PC-9 (cell line): ENCODE data around the gene CLASP1. TPM values are rescaled to one million over a fixed set of nuclear protein-coding genes. Genes with fewer than 3 reads are reported as not detected.

Source experiments
- BruUV-seq: library from RNA; stranded (reverse); fragments of 400-500 nt; replicated peaks from 2 replicates; lab custom pipeline; 2021; lab: Mats Ljungman, UMichigan
- CTCF ChIA-PET: fragments of 300-600 bp; sonication (Branson Sonifier 250); formaldehyde crosslinking; loops from one replicate; lab custom pipeline; 2022; ENCODE audit warnings: antibody characterized with exemption; lab: Charles Lee
- POLR2A ChIA-PET: fragments of 300-600 bp; sonication (Branson Sonifier 250); formaldehyde crosslinking; loops from one replicate; lab custom pipeline; 2022; ENCODE audit warnings: antibody characterized with exemption; ENCODE audit not compliant: unreplicated experiment; lab: Charles Lee
- DNase-seq, 2 experiments: peaks; one replicate each; pipeline versions ENCODE4 v3.0.0 to v3.0.0-alpha.2; 2015 to 2022; ENCODE audit warnings: mixed read lengths in 1 of 2
- H2AFZ ChIP-seq: fragments of 200-600 bp; sonication (generic); 2 replicates; pipeline ENCODE4 v1.8.1; 2017; ENCODE audit warnings: antibody characterized with exemption
- H3F3A ChIP-seq: fragments of 200-600 bp; sonication (generic); 2 replicates; pipeline ENCODE4 v1.8.1; 2017; ENCODE audit warnings: antibody characterized with exemption, mild to moderate bottlenecking, low read depth; ENCODE audit not compliant: insufficient read depth
- H3K27ac ChIP-seq: fragments of 200-600 bp; sonication (generic); 2 replicates; pipeline ENCODE4 v1.6.1; 2016; ENCODE audit warnings: mixed run types
- H3K27me3 ChIP-seq: fragments of 200-600 bp; sonication (generic); 2 replicates; pipeline ENCODE4 v1.6.1; 2016; ENCODE audit warnings: low read depth, mixed run types; ENCODE audit not compliant: insufficient read depth
- H3K36me3 ChIP-seq: fragments of 200-600 bp; sonication (generic); 2 replicates; pipeline ENCODE4 v1.6.1; 2016; ENCODE audit warnings: low read depth, mixed run types
- H3K4me1 ChIP-seq: fragments of 200-600 bp; sonication (generic); replicated peaks from 2 replicates; pipeline ENCODE4 v1.6.1; 2016; ENCODE audit warnings: mixed run types; ENCODE audit not compliant: insufficient read depth
- H3K4me2 ChIP-seq: fragments of 200-600 bp; sonication (generic); 2 replicates; pipeline ENCODE4 v1.6.1; 2017; ENCODE audit warnings: mixed run types
- H3K4me3 ChIP-seq: fragments of 200-600 bp; sonication (generic); 2 replicates; pipeline ENCODE4 v1.6.1; 2016; ENCODE audit warnings: mixed run types
- H3K79me2 ChIP-seq: fragments of 200-600 bp; sonication (generic); 2 replicates; pipeline ENCODE4 v1.6.1; 2017; ENCODE audit warnings: low read depth, mixed run types
- H3K9me2 ChIP-seq: fragments of 200-600 bp; sonication (generic); 2 replicates; pipeline ENCODE4 v1.8.1; 2017; ENCODE audit warnings: mild to moderate bottlenecking; ENCODE audit not compliant: insufficient read depth
- H3K9me3 ChIP-seq: fragments of 200-600 bp; sonication (generic); 2 replicates; pipeline ENCODE4 v1.8.1; 2016; ENCODE audit warnings: low read depth; ENCODE audit not compliant: insufficient read depth
- H4K20me1 ChIP-seq: fragments of 200-600 bp; sonication (generic); 2 replicates; pipeline ENCODE4 v1.8.1; 2017; ENCODE audit not compliant: insufficient read depth
- EZH2 ChIP-seq: fragments of 200-600 bp; sonication (generic); IDR thresholded peaks from 2 replicates; pipeline ENCODE4 v1.8.0; 2017; ENCODE audit warnings: antibody characterized with exemption, low read depth
- intact Hi-C: fragments of 100-400 bp; cut with micrococcal nuclease; formaldehyde crosslinking; loops from one replicate; pipeline ENCODE4 v1.10.0; 2022; ENCODE audit not compliant: unreplicated experiment
- total RNA-seq: library from RNA; stranded (reverse); gene quantifications from 2 replicates; pipeline ENCODE4 v1.2.3, GENCODE V29; 2021
- TF ChIP-seq, protein P1 (sequence below): fragments of 200-600 bp; sonication (generic); conservative IDR thresholded peaks from 2 replicates; pipeline ENCODE4 v1.6.1; 2017; ENCODE audit warnings: mixed run types, antibody characterized with exemption, mild to moderate bottlenecking, moderate library complexity

CLASP1 gene
- total RNA-seq, 1 experiment from 2014 or later, result 61.8 TPM

DNA sequence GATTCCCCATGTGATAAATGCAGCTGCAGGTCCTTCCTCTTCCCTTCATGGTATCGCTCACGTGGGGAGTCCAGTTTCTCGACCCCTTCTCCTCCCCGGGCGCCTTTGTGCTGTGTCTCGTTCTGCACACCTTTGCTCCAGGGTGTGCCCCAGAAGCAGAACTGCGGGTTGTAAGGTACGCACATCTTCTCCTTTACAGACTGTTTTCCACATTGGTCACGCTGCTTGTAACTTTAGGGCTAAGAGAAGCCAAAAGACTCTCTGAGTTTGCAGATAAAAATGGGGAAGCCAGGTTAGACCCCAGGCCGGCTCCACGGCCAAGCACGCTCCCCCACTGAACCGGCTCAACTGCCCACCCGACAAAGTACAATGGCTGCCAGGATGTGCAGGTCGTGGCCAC, 318.3 kb downstream of the CLASP1 start:
- intact Hi-C loops, result no loop called here
- H3K9me2 ChIP-seq, result no peaks in the 10 kb centered on the region
- no peaks in the 10 kb centered on the region for H3K36me3 ChIP-seq
- H3K4me1 ChIP-seq, result no peaks in the 10 kb centered on the region
- H2AFZ ChIP-seq, result no peak overlapping the region
- H3K9me3 ChIP-seq, result no peaks in the 10 kb centered on the region
- no peak for DNase-seq
- H3K4me3 ChIP-seq, result no peak overlapping the region
- no peaks in the 10 kb centered on the region for H3K79me2 ChIP-seq
- no peaks in the 10 kb centered on the region for H3F3A ChIP-seq
- ChIA-PET POLR2A (no interaction called here), CTCF (no interaction called here)
- H4K20me1 ChIP-seq, result no peaks in the 10 kb centered on the region
- H3K27ac ChIP-seq, result no peak overlapping the region
- BruUV-seq, result no TSS peak
- no peak overlapping the region for H3K4me2 ChIP-seq
- no peaks in the 10 kb centered on the region for H3K27me3 ChIP-seq
- TF ChIP-seq, protein P1, sequence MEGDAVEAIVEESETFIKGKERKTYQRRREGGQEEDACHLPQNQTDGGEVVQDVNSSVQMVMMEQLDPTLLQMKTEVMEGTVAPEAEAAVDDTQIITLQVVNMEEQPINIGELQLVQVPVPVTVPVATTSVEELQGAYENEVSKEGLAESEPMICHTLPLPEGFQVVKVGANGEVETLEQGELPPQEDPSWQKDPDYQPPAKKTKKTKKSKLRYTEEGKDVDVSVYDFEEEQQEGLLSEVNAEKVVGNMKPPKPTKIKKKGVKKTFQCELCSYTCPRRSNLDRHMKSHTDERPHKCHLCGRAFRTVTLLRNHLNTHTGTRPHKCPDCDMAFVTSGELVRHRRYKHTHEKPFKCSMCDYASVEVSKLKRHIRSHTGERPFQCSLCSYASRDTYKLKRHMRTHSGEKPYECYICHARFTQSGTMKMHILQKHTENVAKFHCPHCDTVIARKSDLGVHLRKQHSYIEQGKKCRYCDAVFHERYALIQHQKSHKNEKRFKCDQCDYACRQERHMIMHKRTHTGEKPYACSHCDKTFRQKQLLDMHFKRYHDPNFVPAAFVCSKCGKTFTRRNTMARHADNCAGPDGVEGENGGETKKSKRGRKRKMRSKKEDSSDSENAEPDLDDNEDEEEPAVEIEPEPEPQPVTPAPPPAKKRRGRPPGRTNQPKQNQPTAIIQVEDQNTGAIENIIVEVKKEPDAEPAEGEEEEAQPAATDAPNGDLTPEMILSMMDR, result no peak
- no peak for TF ChIP-seq EZH2

DNA sequence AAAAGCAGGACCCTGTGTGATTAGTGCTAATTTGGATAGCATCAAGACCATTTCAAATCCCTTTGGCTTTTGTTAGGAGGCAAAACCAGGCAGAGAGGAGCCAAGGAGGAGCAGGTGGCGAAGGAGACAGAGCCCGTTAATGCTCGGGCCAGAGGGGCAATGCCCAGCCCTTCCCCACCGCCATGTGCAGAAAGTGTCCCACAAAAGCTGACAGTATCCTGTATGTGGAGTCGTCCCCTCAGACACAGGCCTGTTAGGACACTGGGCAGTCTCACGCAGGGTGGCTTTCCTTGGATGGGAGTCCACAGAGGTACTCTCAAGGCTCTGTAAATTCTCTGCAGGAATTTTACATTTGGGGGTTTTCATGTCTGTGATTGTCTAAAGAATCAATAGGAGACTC, 319.5 kb downstream of the CLASP1 start:
- ChIA-PET CTCF (no interaction called here), POLR2A (no interaction called here)
- DNase-seq, result no peak
- intact Hi-C loops, result no loop called here
- TF ChIP-seq EZH2, result no peak
- TF ChIP-seq, protein P1, result no peak
- Histone ChIP-seq H3K36me3 (no peaks in the 10 kb centered on the region), H3K27me3 (no peaks in the 10 kb centered on the region), H3K4me2 (no peak overlapping the region), H3K27ac (no peak overlapping the region), H3K9me2 (no peaks in the 10 kb centered on the region), H3K4me1 (no peaks in the 10 kb centered on the region), H3K9me3 (no peaks in the 10 kb centered on the region), H4K20me1 (no peaks in the 10 kb centered on the region), H3K79me2 (no peaks in the 10 kb centered on the region), H3F3A (no peaks in the 10 kb centered on the region), H3K4me3 (no peak overlapping the region), H2AFZ (no peak overlapping the region)
- no TSS peak for BruUV-seq

DNA sequence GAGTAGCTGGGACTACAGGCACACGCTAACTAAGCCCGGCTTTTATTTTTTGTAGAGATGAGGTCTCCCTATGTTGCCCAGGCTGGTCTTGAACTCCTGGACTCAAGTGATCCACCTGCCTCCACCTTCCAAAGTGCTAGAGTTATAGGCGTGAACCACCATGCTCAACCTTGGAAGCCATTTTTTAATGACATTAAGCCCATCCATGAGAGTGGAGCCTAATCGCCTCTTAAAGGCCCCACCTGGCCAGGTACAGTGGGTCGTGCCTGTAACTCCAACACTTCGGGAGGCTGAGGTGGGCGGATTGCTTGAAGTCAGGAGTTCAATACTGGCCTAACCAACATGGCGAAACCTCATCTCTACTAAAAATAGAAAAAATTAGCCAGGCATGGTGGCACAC, 322.6 kb downstream of the CLASP1 start:
- TF ChIP-seq EZH2, result no peak
- TF ChIP-seq, protein P1, result no peak
- Histone ChIP-seq H3F3A (no peaks in the 10 kb centered on the region), H4K20me1 (no peaks in the 10 kb centered on the region), H3K4me3 (no peak overlapping the region), H3K9me3 (no peaks in the 10 kb centered on the region), H3K4me2 (no peak overlapping the region), H3K27ac (no peak overlapping the region), H3K4me1 (no peaks in the 10 kb centered on the region), H3K36me3 (no peaks in the 10 kb centered on the region), H3K27me3 (no peaks in the 10 kb centered on the region), H3K79me2 (no peaks in the 10 kb centered on the region), H3K9me2 (no peaks in the 10 kb centered on the region), H2AFZ (no peak overlapping the region)
- ChIA-PET POLR2A (no interaction called here), CTCF (no interaction called here)
- BruUV-seq, result no TSS peak
- intact Hi-C loops, result no loop called here
- DNase-seq, result no peak
